NCI-H146 (cell line): ENCODE data around the gene BRD3OS.

Experiments
- DNase-seq: peaks from one replicate; lab custom pipeline; 2025; lab: John Stamatoyannopoulos, UW

The BRD3OS gene

GRCh38 chr9:134024828-134025605 is at the start of gene BRD3OS:
Gene BRD3OS (plus strand): TSS chr9:134025481. CDS start chr9:134026748, 1,267 bp downstream.
- DNase-seq: peak; percentile 97

GRCh38 chr9:133975511-133975910 is 49.8 kb upstream of the BRD3OS start:
- no peak for DNase-seq

- no peak for DNase-seq
Observed at GRCh38 chr9:133976191-133976861, 49.0 kb upstream of the BRD3OS start.

GRCh38 chr9:133976887-133977286 is 48.4 kb upstream of the BRD3OS start:
- no peak for DNase-seq

GRCh38 chr9:133977421-133978201 is 47.7 kb upstream of the BRD3OS start:
- no peak for DNase-seq

- DNase-seq: no peak
Observed at GRCh38 chr9:133978226-133978898, 46.9 kb upstream of the BRD3OS start.

GRCh38 chr9:133978899-133979272 is 46.4 kb upstream of the BRD3OS start:
- DNase-seq: no peak

GRCh38 chr9:133979273-133979920 is 45.9 kb upstream of the BRD3OS start:
- no peak for DNase-seq

- no peak for DNase-seq
Observed at GRCh38 chr9:133979921-133980863, 45.1 kb upstream of the BRD3OS start.

GRCh38 chr9:133980864-133981588 is 44.3 kb upstream of the BRD3OS start:
- no peak for DNase-seq

GRCh38 chr9:133981589-133981957 is 43.7 kb upstream of the BRD3OS start:
- DNase-seq: no peak

GRCh38 chr9:133981958-133982681 is 43.2 kb upstream of the BRD3OS start:
- DNase-seq: no peak

GRCh38 chr9:133982971-133983720 is 42.1 kb upstream of the BRD3OS start:
- DNase-seq: no peak

- DNase-seq: no peak
Observed at GRCh38 chr9:133986061-133986460, 39.2 kb upstream of the BRD3OS start.

GRCh38 chr9:133986774-133987445 is 38.4 kb upstream of the BRD3OS start:
- DNase-seq: no peak

- no peak for DNase-seq
Observed at GRCh38 chr9:133987446-133987788, 37.9 kb upstream of the BRD3OS start.

- DNase-seq: no peak
Observed at GRCh38 chr9:133987946-133988665, 37.2 kb upstream of the BRD3OS start.
